Effector memory CD8-positive, alpha-beta T cell (primary cell): ENCODE results near the gene ROCK2.
A peak's percentile ranks its signal among the peaks of the same experiment; 100 is the strongest.

Source experiments
- ATAC-seq: fragments of 150-1000 bp; cut with Tn5 transposase; replicated peaks from 2 replicates; pipeline ENCODE4 v1.10.0; 2021; ENCODE audit warnings: mild to moderate bottlenecking, moderate library complexity
- DNase-seq, 3 experiments: peaks; one replicate each; pipeline ENCODE4 v3.0.0; 2021
- H3K27ac Mint-ChIP-seq, 2 donors: one replicate each; pipeline ENCODE4 v1.8.0; 2022; ENCODE audit warnings: mild to moderate bottlenecking in 2 of 2, mixed read lengths in 2 of 2, moderate library complexity in 2 of 2
- H3K27me3 Mint-ChIP-seq, 2 donors: one replicate each; pipeline ENCODE4 v1.8.0; 2022; ENCODE audit warnings: mixed read lengths in 2 of 2
- H3K36me3 Mint-ChIP-seq: one replicate; pipeline ENCODE4 v1.8.0; 2022; ENCODE audit warnings: mild to moderate bottlenecking, moderate library complexity, mixed read lengths; ENCODE audit not compliant: insufficient read depth
- H3K4me1 Mint-ChIP-seq, 2 donors: one replicate each; pipeline ENCODE4 v1.8.0; 2022; ENCODE audit warnings: low read depth in 2 of 2, mixed read lengths in 2 of 2
- H3K4me3 Mint-ChIP-seq, 2 donors: one replicate each; pipeline ENCODE4 v1.8.0; 2022; ENCODE audit warnings: mild to moderate bottlenecking in 2 of 2, mixed read lengths in 2 of 2, moderate library complexity in 2 of 2
- H3K9me3 Mint-ChIP-seq, 2 donors: one replicate each; pipeline ENCODE4 v1.8.0; 2022; ENCODE audit warnings: mixed read lengths in 2 of 2

The ROCK2 gene

GRCh38 chr2:11133238-11133935, 211.0 kb downstream of the ROCK2 start:
- H3K4me1 Mint-ChIP-seq: peaks cover 22 to 23% of the 10 kb centered on the region in 2 donors
- no peak for ATAC-seq

DNA sequence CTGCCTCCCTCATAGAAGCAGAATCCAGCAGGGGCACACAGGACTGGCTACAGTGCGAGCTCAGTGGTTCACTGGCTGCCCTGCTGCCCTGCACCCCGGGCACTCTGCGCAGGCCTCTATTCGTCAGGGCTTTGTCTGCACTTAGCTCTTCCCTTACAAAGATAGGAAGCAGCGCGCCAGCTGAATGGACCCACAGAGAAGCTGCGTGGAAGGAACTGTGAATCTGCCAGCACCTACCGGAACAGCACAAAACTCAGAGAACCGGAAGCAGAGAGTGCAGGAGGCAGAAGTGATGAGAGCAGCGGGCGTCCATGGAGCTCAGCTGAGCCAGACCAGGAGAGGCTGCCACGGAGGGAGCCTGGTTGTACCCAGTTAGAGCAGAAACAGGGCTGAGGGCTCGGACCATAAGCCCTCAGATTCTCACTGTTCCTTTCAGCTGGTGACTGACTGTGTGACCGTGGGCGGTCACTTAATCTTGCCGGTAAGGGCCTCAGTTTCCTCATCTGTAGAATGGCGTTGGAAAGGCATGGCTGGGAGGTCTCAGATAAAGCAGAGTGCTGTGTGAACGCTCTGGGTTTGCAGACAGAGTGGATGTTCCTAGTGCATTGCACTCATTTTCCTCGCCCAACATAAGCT, 212.3 kb downstream of the ROCK2 start:
- Mint-ChIP-seq H3K9me3 (no peaks in the 10 kb centered on the region), H3K27ac (peak overlapping the region; percentile 80 to 93), H3K4me3 (peak overlapping the region; percentile 79 to 90), H3K27me3 (peaks cover 9 to 14% of the 10 kb centered on the region in 2 donors), H3K36me3 (peaks cover 12% of the 10 kb centered on the region), H3K4me1 (peaks cover 27 to 32% of the 10 kb centered on the region in 2 donors)
- DNase-seq (no peak), ATAC-seq (no peak)

More at GRCh38 chr2:11133238-11133935, 211.0 kb downstream of the ROCK2 start:
- peak overlapping the region; percentile 79 to 90 for H3K4me3 Mint-ChIP-seq
- H3K27ac Mint-ChIP-seq: peak overlapping the region; percentile 80 to 93
- H3K27me3 Mint-ChIP-seq: peaks cover 9 to 23% of the 10 kb centered on the region in 2 donors
- H3K36me3 Mint-ChIP-seq: peaks cover 12% of the 10 kb centered on the region
- no peaks in the 10 kb centered on the region for H3K9me3 Mint-ChIP-seq
- DNase-seq: no peak

GRCh38 chr2:11131166-11131920, 213.1 kb downstream of the ROCK2 start:
- H3K27me3 Mint-ChIP-seq: peaks cover 5 to 7% of the 10 kb centered on the region in 2 donors
- no peak overlapping the region for H3K27ac Mint-ChIP-seq
- peak overlapping the region; percentile 74 to 79 for H3K4me3 Mint-ChIP-seq
- H3K4me1 Mint-ChIP-seq: peaks cover 27 to 32% of the 10 kb centered on the region in 2 donors
- H3K36me3 Mint-ChIP-seq: peaks cover 12% of the 10 kb centered on the region
- DNase-seq: no peak
- no peaks in the 10 kb centered on the region for H3K9me3 Mint-ChIP-seq
- no peak for ATAC-seq
